22Rv1 (cell line): Measurements from ENCODE around the gene MFSD11.

Experiments
- CTCF ChIP-seq: fragments of 450-650 bp; IDR thresholded peaks from 2 replicates; pipeline ENCODE4 v1.5.1; 2017; ENCODE audit warnings: mild to moderate bottlenecking
- ZFX ChIP-seq: fragments of 450-650 bp; IDR thresholded peaks from 2 replicates; pipeline ENCODE4 v1.6.1; 2017; ENCODE audit warnings: antibody characterized with exemption, borderline replicate concordance

GRCh38 chr17:76796081-76796480 is 58.2 kb downstream of the MFSD11 start:
- TF ChIP-seq CTCF (no peak), ZFX (no peak)
